ENCODE results near the gene CEP164. TPM values are rescaled to one million over a fixed set of nuclear protein-coding genes. Genes with fewer than 3 reads are reported as not detected.

Gene CEP164
- total and polyA plus RNA-seq, 2 of the 8 experiments (the other 6 are each of a cell fraction or from before 2014, with no cell fraction given) = 8.4 to 20.8 TPM

DNA sequence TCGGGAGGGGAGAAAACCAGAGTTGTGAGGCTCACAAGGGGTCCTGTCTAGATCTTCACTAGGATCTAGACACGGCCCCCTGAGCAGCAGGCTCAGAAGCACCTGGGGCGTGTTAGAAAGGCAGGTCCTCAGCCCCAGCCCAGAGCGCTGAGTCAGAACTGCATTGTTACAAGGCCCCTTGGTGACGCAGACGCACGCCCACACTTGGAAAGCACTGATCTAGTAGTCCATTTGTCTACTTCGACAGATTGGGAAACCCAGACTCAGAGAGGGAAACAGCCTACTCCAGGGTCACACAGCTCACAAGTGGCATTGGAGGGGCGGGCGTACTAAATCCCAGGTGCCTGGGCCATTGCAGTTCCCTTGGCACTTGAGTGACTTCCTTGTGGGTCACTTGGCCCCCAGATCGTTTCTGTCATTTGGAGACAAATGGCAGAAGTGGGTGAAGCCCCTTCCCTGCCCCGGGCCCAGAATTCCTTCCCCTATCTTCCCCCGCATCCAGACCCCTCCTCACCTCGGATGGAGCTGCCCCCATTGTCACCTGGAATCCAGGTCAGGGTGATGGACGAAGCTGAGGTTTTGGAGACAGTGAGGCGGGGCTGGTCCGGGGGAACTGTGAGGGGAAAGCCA, 110.8 kb downstream of the CEP164 start (continued):
- no peak for TF ChIP-seq YY1 (IDR thresholded peaks at IDR 0.05; ENCODE audit: low read depth, low read length)
- no peak for TF ChIP-seq CHD7 (IDR thresholded peaks at IDR 0.05; ENCODE audit: insufficient replicate concordance, low read length)
- TF ChIP-seq RNF2 (IDR thresholded peaks at IDR 0.05; ENCODE audit: borderline replicate concordance, low read depth, low read length, missing control alignments, poor library complexity, severe bottlenecking) = no peak
- no peak for TF ChIP-seq CBX5 (IDR thresholded peaks at IDR 0.05; ENCODE audit: low read depth, low read length)
- TF ChIP-seq BACH1 (IDR thresholded peaks at IDR 0.05; ENCODE audit: low read length) = no peak
